HFF-Myc (cell line): Measurements from ENCODE around the gene TMEM240.
"Not testable (repeated sequence)": the region's sequence is repeated elsewhere in the genome, so short reads cannot be mapped to it uniquely, and the experiment has no call there.

ENCODE experiments used
- DNase-seq: peaks from one replicate; pipeline ENCODE4 v3.0.0-alpha.2; 2011; ENCODE audit warnings: low read depth; ENCODE audit errors: extremely low read depth
- H3K4me3 ChIP-seq: replicated peaks from 2 replicates; pipeline ENCODE4 v1.5.1; 2011; ENCODE audit warnings: low read depth, mild to moderate bottlenecking, control low read depth, low read length
- CTCF ChIP-seq: IDR thresholded peaks from 2 replicates; pipeline ENCODE4 v1.5.1; 2012; ENCODE audit warnings: mild to moderate bottlenecking, low read depth, low read length, control low read depth; ENCODE audit errors: missing control alignments

The TMEM240 gene

GRCh38 chr1:1535201-1536018, 5.0 kb downstream of the TMEM240 start:
- H3K4me3 ChIP-seq = no peak overlapping the region
- TF ChIP-seq CTCF = no peak
- DNase-seq = no peak

- TF ChIP-seq CTCF = no peak
- DNase-seq = no peak
- no peak overlapping the region for H3K4me3 ChIP-seq
Measured at GRCh38 chr1:1534401-1535154, 5.8 kb downstream of the TMEM240 start.

- H3K4me3 ChIP-seq, DNase-seq: not testable (repeated sequence)
Measured at GRCh38 chr1:1533894-1534291, 6.5 kb downstream of the TMEM240 start.

GRCh38 chr1:1533176-1533893, 7.1 kb downstream of the TMEM240 start:
- H3K4me3 ChIP-seq, DNase-seq: not testable (repeated sequence)

- no peak overlapping the region for H3K4me3 ChIP-seq
- no peak for DNase-seq
- TF ChIP-seq CTCF = no peak
Measured at GRCh38 chr1:1531947-1532346, 8.5 kb downstream of the TMEM240 start.

DNA sequence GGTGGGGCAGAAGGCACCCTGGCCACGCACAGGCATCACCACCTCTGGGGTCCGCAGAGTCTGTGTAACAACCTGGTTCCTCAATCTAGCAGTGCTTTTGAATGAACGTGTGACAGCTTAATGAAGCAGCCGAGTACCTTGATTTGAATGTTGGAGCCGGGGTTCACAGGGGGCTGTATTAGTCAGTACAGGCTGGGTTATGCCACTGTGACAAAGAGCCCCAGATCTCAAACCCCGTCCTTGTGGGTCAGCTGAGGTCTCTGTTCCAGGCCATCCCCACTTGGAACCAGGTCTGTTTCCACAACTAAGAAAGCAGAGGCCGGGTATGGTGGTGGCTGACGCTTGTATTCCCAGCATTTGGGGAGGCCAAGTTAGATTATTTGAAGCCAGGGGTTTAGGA, 10.5 kb downstream of the TMEM240 start:
- TF ChIP-seq CTCF = no peak
- DNase-seq = no peak
- no peak overlapping the region for H3K4me3 ChIP-seq

- TF ChIP-seq CTCF = no peak
- H3K4me3 ChIP-seq = no peak overlapping the region
- no peak for DNase-seq
Measured at GRCh38 chr1:1529321-1529720, 11.1 kb downstream of the TMEM240 start.
